ENCODE measurements around the gene S100PBP. TPM values are rescaled to one million over a fixed set of nuclear protein-coding genes. Genes with fewer than 3 reads are reported as not detected.
A peak's percentile ranks its signal among the peaks of the same experiment; 100 is the strongest.

The S100PBP gene
- total and polyA plus RNA-seq, 2 of the 13 experiments (the other 11 are each of a cell fraction or from before 2014, with no cell fraction given), result 20.4 to 26.1 TPM

DNA sequence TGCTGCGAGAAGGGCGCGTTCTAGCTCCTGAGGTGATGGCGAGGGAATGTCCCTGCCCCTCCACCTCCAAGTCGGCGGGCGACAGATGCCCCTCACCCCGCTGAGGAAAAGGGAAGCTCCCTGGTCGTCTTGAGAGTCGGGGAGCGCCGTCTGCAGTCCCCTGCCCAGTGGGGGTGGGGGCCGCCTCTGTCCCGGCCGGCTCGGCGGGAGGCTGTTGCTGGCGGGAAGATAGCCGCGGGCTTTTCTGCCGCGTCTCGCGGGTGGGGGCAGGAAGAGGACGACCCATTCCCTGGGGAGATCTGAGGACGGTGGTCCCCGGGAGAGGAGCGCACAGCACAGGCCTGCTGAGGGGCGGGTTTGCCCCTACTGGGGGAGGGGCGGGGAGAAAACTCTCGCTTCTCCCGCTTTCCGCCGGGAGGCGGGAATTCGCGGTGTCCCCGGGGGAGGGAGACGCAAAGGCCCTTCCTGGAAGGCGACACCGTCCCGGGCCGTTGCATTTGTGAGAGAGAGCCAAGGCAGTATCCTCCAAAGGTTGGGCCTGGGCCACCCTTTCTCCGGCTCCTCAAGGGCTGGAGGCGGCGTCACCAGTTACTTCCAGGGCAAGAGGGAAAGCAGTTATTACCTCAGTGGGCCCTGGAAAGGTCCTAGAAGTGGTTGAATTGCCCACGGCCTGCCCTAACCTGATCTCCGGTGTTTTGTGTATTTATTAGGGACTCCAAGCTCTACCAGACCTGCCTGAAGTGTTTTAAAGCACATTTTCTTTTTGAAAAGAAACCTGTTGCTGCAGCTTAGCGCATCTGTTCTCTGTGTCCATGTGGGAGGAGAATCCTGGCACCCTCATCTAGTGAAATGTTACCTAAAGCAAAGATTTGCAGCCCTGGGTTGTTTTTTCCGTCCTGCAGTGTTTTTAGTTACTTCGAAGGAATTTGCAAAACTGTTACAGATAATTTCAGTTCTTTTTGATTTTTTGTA lies 648 bp downstream of the S100PBP start (continued):
- TF ChIP-seq, protein P1, sequence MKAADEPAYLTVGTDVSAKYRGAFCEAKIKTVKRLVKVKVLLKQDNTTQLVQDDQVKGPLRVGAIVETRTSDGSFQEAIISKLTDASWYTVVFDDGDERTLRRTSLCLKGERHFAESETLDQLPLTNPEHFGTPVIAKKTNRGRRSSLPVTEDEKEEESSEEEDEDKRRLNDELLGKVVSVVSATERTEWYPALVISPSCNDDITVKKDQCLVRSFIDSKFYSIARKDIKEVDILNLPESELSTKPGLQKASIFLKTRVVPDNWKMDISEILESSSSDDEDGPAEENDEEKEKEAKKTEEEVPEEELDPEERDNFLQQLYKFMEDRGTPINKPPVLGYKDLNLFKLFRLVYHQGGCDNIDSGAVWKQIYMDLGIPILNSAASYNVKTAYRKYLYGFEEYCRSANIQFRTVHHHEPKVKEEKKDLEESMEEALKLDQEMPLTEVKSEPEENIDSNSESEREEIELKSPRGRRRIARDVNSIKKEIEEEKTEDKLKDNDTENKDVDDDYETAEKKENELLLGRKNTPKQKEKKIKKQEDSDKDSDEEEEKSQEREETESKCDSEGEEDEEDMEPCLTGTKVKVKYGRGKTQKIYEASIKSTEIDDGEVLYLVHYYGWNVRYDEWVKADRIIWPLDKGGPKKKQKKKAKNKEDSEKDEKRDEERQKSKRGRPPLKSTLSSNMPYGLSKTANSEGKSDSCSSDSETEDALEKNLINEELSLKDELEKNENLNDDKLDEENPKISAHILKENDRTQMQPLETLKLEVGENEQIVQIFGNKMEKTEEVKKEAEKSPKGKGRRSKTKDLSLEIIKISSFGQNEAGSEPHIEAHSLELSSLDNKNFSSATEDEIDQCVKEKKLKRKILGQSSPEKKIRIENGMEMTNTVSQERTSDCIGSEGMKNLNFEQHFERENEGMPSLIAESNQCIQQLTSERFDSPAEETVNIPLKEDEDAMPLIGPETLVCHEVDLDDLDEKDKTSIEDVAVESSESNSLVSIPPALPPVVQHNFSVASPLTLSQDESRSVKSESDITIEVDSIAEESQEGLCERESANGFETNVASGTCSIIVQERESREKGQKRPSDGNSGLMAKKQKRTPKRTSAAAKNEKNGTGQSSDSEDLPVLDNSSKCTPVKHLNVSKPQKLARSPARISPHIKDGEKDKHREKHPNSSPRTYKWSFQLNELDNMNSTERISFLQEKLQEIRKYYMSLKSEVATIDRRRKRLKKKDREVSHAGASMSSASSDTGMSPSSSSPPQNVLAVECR (CRISPR knock-in tag; IDR thresholded peaks at IDR 0.05; ENCODE audit: borderline replicate concordance), result peak; percentile 7; the same call in 1 of the 2 replicates
- TF ChIP-seq ZC3H13 (CRISPR knock-in tag; IDR thresholded peaks at IDR 0.05), result no peak
- TF ChIP-seq, protein P2, sequence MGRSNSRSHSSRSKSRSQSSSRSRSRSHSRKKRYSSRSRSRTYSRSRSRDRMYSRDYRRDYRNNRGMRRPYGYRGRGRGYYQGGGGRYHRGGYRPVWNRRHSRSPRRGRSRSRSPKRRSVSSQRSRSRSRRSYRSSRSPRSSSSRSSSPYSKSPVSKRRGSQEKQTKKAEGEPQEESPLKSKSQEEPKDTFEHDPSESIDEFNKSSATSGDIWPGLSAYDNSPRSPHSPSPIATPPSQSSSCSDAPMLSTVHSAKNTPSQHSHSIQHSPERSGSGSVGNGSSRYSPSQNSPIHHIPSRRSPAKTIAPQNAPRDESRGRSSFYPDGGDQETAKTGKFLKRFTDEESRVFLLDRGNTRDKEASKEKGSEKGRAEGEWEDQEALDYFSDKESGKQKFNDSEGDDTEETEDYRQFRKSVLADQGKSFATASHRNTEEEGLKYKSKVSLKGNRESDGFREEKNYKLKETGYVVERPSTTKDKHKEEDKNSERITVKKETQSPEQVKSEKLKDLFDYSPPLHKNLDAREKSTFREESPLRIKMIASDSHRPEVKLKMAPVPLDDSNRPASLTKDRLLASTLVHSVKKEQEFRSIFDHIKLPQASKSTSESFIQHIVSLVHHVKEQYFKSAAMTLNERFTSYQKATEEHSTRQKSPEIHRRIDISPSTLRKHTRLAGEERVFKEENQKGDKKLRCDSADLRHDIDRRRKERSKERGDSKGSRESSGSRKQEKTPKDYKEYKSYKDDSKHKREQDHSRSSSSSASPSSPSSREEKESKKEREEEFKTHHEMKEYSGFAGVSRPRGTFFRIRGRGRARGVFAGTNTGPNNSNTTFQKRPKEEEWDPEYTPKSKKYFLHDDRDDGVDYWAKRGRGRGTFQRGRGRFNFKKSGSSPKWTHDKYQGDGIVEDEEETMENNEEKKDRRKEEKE (IDR thresholded peaks at IDR 0.05), result no peak
- TF ChIP-seq PHF21A (CRISPR knock-in tag; IDR thresholded peaks at IDR 0.05), result no peak
- TF ChIP-seq ZNF781 (CRISPR knock-in tag; IDR thresholded peaks at IDR 0.05; ENCODE audit: borderline replicate concordance, not compliant biosample characterization), result no peak
- peak; percentile 70; the same call in 1 of the 2 replicates for TF ChIP-seq ZNF333 (CRISPR knock-in tag; IDR thresholded peaks at IDR 0.05; ENCODE audit: borderline replicate concordance)
- TF ChIP-seq, protein P3, sequence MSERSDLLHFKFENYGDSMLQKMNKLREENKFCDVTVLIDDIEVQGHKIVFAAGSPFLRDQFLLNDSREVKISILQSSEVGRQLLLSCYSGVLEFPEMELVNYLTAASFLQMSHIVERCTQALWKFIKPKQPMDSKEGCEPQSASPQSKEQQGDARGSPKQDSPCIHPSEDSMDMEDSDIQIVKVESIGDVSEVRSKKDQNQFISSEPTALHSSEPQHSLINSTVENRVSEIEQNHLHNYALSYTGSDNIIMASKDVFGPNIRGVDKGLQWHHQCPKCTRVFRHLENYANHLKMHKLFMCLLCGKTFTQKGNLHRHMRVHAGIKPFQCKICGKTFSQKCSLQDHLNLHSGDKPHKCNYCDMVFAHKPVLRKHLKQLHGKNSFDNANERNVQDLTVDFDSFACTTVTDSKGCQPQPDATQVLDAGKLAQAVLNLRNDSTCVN (CRISPR knock-in tag; IDR thresholded peaks at IDR 0.05; ENCODE audit: borderline replicate concordance), result no peak
- TF ChIP-seq SMC3 (IDR thresholded peaks at IDR 0.05; ENCODE audit: low read length), result no peak
- TF ChIP-seq, protein P4, sequence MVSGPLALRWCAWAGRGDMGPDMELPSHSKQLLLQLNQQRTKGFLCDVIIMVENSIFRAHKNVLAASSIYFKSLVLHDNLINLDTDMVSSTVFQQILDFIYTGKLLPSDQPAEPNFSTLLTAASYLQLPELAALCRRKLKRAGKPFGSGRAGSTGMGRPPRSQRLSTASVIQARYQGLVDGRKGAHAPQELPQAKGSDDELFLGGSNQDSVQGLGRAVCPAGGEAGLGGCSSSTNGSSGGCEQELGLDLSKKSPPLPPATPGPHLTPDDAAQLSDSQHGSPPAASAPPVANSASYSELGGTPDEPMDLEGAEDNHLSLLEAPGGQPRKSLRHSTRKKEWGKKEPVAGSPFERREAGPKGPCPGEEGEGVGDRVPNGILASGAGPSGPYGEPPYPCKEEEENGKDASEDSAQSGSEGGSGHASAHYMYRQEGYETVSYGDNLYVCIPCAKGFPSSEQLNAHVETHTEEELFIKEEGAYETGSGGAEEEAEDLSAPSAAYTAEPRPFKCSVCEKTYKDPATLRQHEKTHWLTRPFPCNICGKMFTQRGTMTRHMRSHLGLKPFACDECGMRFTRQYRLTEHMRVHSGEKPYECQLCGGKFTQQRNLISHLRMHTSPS (CRISPR knock-in tag; IDR thresholded peaks at IDR 0.05; ENCODE audit: low read depth), result no peak
- TF ChIP-seq FOXJ3 (CRISPR knock-in tag; IDR thresholded peaks at IDR 0.05; ENCODE audit: borderline replicate concordance), result 0 out of 2 replicates have a peak, but pooled peaks have one; percentile 23
- TF ChIP-seq TBL1XR1 (IDR thresholded peaks at IDR 0.05; ENCODE audit: borderline replicate concordance, low read length, partially characterized antibody), result no peak
- TF ChIP-seq, protein P5, sequence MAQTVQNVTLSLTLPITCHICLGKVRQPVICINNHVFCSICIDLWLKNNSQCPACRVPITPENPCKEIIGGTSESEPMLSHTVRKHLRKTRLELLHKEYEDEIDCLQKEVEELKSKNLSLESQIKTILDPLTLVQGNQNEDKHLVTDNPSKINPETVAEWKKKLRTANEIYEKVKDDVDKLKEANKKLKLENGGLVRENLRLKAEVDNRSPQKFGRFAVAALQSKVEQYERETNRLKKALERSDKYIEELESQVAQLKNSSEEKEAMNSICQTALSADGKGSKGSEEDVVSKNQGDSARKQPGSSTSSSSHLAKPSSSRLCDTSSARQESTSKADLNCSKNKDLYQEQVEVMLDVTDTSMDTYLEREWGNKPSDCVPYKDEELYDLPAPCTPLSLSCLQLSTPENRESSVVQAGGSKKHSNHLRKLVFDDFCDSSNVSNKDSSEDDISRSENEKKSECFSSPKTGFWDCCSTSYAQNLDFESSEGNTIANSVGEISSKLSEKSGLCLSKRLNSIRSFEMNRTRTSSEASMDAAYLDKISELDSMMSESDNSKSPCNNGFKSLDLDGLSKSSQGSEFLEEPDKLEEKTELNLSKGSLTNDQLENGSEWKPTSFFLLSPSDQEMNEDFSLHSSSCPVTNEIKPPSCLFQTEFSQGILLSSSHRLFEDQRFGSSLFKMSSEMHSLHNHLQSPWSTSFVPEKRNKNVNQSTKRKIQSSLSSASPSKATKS (CRISPR knock-in tag; IDR thresholded peaks at IDR 0.05), result no peak
- no peak for TF ChIP-seq KDM1A (CRISPR knock-in tag; IDR thresholded peaks at IDR 0.05)
- TF ChIP-seq REPIN1 (CRISPR knock-in tag; IDR thresholded peaks at IDR 0.05; ENCODE audit: borderline replicate concordance, low read depth), result no peak; the same call in 1 of the 2 replicates
